Activated B cell treated with CpG ODN at 0.5 μM for 24 hours (primary cell): ENCODE results near the gene OR14C36. TPM values are rescaled to one million over a fixed set of nuclear protein-coding genes. Genes with fewer than 3 reads are reported as not detected.

Experiments
- ATAC-seq: fragments of 200-7000 bp; cut with Tn5 transposase; one replicate; pipeline ENCODE4 v1.10.0; 2021; ENCODE audit warnings: low read depth, mild to moderate bottlenecking, moderate library complexity
- CTCF ChIA-PET: fragments of 350-600 bp; sonication (Branson Sonifier 250); formaldehyde crosslinking; loops from one replicate; lab custom pipeline; 2021; ENCODE audit warnings: antibody characterized with exemption; lab: Charles Lee
- POLR2A ChIA-PET: fragments of 350-600 bp; sonication (Branson Sonifier 250); formaldehyde crosslinking; loops from one replicate; lab custom pipeline; 2021; ENCODE audit warnings: antibody characterized with exemption; lab: Charles Lee
- DNase-seq: peaks from one replicate; pipeline ENCODE4 v3.0.0; 2022
- H3K27ac Mint-ChIP-seq: one replicate; pipeline ENCODE4 v1.8.0; 2020; ENCODE audit warnings: mixed read lengths
- H3K27me3 Mint-ChIP-seq: one replicate; pipeline ENCODE4 v1.8.0; 2021; ENCODE audit warnings: mixed read lengths
- H3K36me3 Mint-ChIP-seq: one replicate; pipeline ENCODE4 v1.8.0; 2021; ENCODE audit warnings: low read depth, mixed read lengths
- H3K4me1 Mint-ChIP-seq: one replicate; pipeline ENCODE4 v1.8.0; 2021; ENCODE audit warnings: mixed read lengths
- H3K4me3 Mint-ChIP-seq: one replicate; pipeline ENCODE4 v1.8.0; 2020; ENCODE audit warnings: mild to moderate bottlenecking, mixed read lengths
- H3K9me3 Mint-ChIP-seq: one replicate; pipeline ENCODE4 v1.8.0; 2020; ENCODE audit warnings: mixed read lengths
- intact Hi-C: fragments of 100-400 bp; cut with micrococcal nuclease; formaldehyde crosslinking; loops from one replicate; pipeline ENCODE4 v1.15.1; 2024
- total RNA-seq: library from RNA; stranded (reverse); gene quantifications from 2 replicates; pipeline ENCODE4 v1.2.3, GENCODE V29; 2022
- TF ChIP-seq, protein P1 (sequence below): fragments of 200-600 bp; IDR thresholded peaks from one replicate; pipeline ENCODE4 v1.8.0; 2022; ENCODE audit warnings: antibody characterized with exemption, mild to moderate bottlenecking

Gene OR14C36
- total RNA-seq, 1 donor from 2014 or later = not detected

- DNase-seq = no peak
- TF ChIP-seq, protein P1, sequence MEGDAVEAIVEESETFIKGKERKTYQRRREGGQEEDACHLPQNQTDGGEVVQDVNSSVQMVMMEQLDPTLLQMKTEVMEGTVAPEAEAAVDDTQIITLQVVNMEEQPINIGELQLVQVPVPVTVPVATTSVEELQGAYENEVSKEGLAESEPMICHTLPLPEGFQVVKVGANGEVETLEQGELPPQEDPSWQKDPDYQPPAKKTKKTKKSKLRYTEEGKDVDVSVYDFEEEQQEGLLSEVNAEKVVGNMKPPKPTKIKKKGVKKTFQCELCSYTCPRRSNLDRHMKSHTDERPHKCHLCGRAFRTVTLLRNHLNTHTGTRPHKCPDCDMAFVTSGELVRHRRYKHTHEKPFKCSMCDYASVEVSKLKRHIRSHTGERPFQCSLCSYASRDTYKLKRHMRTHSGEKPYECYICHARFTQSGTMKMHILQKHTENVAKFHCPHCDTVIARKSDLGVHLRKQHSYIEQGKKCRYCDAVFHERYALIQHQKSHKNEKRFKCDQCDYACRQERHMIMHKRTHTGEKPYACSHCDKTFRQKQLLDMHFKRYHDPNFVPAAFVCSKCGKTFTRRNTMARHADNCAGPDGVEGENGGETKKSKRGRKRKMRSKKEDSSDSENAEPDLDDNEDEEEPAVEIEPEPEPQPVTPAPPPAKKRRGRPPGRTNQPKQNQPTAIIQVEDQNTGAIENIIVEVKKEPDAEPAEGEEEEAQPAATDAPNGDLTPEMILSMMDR = no peak
- POLR2A ChIA-PET = no interaction called here
- Mint-ChIP-seq H3K9me3 (no peaks in the 10 kb centered on the region), H3K27me3 (peaks cover 22% of the 10 kb centered on the region), H3K4me1 (no peaks in the 10 kb centered on the region), H3K4me3 (no peak overlapping the region), H3K36me3 (no peaks in the 10 kb centered on the region), H3K27ac (no peak overlapping the region)
- intact Hi-C loops = no loop called here
- CTCF ChIA-PET = no interaction called here
- ATAC-seq = no peak
These were observed 39.9 kb downstream of the OR14C36 start for GRCh38 chr1:248388426-248388825.

- TF ChIP-seq, protein P1 = no peak
- no peaks in the 10 kb centered on the region for H3K36me3 Mint-ChIP-seq
- CTCF ChIA-PET = no interaction called here
- DNase-seq (no peak), ATAC-seq (no peak)
- peaks cover 38% of the 10 kb centered on the region for H3K27me3 Mint-ChIP-seq
- intact Hi-C loops = no loop called here
- POLR2A ChIA-PET = no interaction called here
- no peaks in the 10 kb centered on the region for H3K4me1 Mint-ChIP-seq
- H3K4me3 Mint-ChIP-seq = no peak overlapping the region
- peaks cover 3% of the 10 kb centered on the region for H3K9me3 Mint-ChIP-seq
- H3K27ac Mint-ChIP-seq = no peak overlapping the region
These were observed 44.5 kb downstream of the OR14C36 start for GRCh38 chr1:248393050-248393449.

Other genes starting within 250 kb of the OR14C36 start
- not detected in 2 replicates for gene OR2M5, start 203.6 kb upstream of the OR14C36 start, total RNA-seq
- not detected in 2 replicates for gene OR2M2, start 174.0 kb upstream of the OR14C36 start, total RNA-seq
- not detected in 2 replicates for gene OR2M3, start 151.5 kb upstream of the OR14C36 start, total RNA-seq
- not detected in 2 replicates for gene OR2M4, start 117.4 kb upstream of the OR14C36 start, total RNA-seq
- gene OR2T33, start 70.8 kb upstream of the OR14C36 start, total RNA-seq = not detected in 2 replicates
- gene OR2T12, start 45.4 kb upstream of the OR14C36 start, total RNA-seq = not detected in 2 replicates
- not detected in 2 replicates for gene OR2M7, start 24.2 kb upstream of the OR14C36 start, total RNA-seq
- gene OR2T4, start 12.9 kb downstream of the OR14C36 start, total RNA-seq = not detected in 2 replicates
- gene OR2T6, start 27.0 kb downstream of the OR14C36 start, total RNA-seq = not detected in 2 replicates
- gene OR2T1, start 54.3 kb downstream of the OR14C36 start, total RNA-seq = not detected in 2 replicates
- gene OR2T2, start 96.9 kb downstream of the OR14C36 start, total RNA-seq = 3.2 and 4.1 TPM in 2 replicates
- gene OR2T3, start 124.6 kb downstream of the OR14C36 start, total RNA-seq = 1.00 and 1.5 TPM in 2 replicates
- not detected in 2 replicates for gene OR2T5, start 139.8 kb downstream of the OR14C36 start, total RNA-seq
- gene OR2G6, start 159.3 kb downstream of the OR14C36 start, total RNA-seq = 0.59 and 1.00 TPM in 2 replicates
- gene OR2T29, start 214.0 kb downstream of the OR14C36 start, total RNA-seq = 2.0 and 2.1 TPM in 2 replicates
- 0.54 and 0.80 TPM in 2 replicates for gene OR2T34, start 226.0 kb downstream of the OR14C36 start, total RNA-seq
- gene OR2T10, start 248.9 kb downstream of the OR14C36 start, total RNA-seq = 1.4 and 3.1 TPM in 2 replicates